Measurements from ENCODE around the gene MAP2K4. TPM values are rescaled to one million over a fixed set of nuclear protein-coding genes. Genes with fewer than 3 reads are reported as not detected.

Gene MAP2K4
- total RNA-seq, 1 donor from 2014 or later, result 35.4 TPM

DNA sequence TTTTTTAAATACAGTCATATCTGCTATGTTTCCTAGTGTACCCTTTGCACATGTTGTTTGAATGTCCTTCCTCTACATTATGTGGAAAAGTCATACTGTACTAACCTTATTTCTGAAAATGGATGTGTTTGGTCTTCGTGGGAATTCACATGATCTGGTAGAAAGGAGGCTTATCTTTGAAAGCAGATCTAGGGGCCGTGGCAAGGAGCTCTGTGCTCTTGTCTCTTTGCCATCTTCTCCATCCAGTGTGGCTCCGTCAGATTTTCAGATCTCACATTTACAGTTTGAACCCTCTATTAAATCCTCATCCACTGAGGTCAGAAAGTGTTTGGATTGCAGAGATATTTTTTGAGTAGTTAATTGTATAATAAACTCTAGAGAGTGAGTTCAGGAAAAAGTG is 32.9 kb downstream of the MAP2K4 start:
- H3K9me3 Mint-ChIP-seq (ENCODE audit: unreplicated experiment), result peaks cover 4% of the 10 kb centered on the region
- H3K4me1 Mint-ChIP-seq (ENCODE audit: low read depth, unreplicated experiment), result peaks cover 39% of the 10 kb centered on the region
- TF ChIP-seq, protein P1, sequence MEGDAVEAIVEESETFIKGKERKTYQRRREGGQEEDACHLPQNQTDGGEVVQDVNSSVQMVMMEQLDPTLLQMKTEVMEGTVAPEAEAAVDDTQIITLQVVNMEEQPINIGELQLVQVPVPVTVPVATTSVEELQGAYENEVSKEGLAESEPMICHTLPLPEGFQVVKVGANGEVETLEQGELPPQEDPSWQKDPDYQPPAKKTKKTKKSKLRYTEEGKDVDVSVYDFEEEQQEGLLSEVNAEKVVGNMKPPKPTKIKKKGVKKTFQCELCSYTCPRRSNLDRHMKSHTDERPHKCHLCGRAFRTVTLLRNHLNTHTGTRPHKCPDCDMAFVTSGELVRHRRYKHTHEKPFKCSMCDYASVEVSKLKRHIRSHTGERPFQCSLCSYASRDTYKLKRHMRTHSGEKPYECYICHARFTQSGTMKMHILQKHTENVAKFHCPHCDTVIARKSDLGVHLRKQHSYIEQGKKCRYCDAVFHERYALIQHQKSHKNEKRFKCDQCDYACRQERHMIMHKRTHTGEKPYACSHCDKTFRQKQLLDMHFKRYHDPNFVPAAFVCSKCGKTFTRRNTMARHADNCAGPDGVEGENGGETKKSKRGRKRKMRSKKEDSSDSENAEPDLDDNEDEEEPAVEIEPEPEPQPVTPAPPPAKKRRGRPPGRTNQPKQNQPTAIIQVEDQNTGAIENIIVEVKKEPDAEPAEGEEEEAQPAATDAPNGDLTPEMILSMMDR (IDR thresholded peaks at IDR 0.05; ENCODE audit: partially characterized antibody, unreplicated experiment), result no peak
- peak overlapping the region; percentile 74 for H3K27ac Mint-ChIP-seq (ENCODE audit: unreplicated experiment)
- H3K27me3 Mint-ChIP-seq (ENCODE audit: unreplicated experiment), result no peaks in the 10 kb centered on the region
- no peaks in the 10 kb centered on the region for H3K36me3 Mint-ChIP-seq (ENCODE audit: unreplicated experiment)
- DNase-seq, result no peak
- peak overlapping the region; percentile 10 for H3K4me3 Mint-ChIP-seq (ENCODE audit: unreplicated experiment)

DNA sequence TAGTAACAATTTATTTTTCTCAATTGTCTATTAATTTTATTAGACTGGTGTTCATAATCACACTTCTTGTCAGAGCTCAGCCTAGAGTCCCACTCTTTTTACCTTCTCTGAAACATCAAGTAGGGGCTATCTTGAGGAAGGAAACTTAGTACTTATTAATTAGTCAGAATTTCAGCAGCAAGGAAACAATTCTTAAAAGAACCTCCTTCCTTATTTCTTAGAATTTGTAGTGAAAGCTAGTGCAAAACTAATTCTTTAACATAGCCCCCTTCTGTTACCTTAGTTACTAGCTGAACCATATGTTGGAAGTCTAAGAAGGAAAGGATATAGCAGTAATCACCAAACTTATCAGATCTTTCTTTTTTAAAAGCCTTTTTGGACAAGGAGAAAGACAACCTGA is 35.2 kb downstream of the MAP2K4 start:
- Mint-ChIP-seq H3K4me3 (ENCODE audit: unreplicated experiment) (no peak overlapping the region), H3K4me1 (ENCODE audit: low read depth, unreplicated experiment) (peaks cover 36% of the 10 kb centered on the region), H3K27ac (ENCODE audit: unreplicated experiment) (no peak overlapping the region), H3K36me3 (ENCODE audit: unreplicated experiment) (no peaks in the 10 kb centered on the region), H3K9me3 (ENCODE audit: unreplicated experiment) (peaks cover 2% of the 10 kb centered on the region), H3K27me3 (ENCODE audit: unreplicated experiment) (no peaks in the 10 kb centered on the region)
- DNase-seq, result no peak
- TF ChIP-seq, protein P1 (IDR thresholded peaks at IDR 0.05; ENCODE audit: partially characterized antibody, unreplicated experiment), result no peak

DNA sequence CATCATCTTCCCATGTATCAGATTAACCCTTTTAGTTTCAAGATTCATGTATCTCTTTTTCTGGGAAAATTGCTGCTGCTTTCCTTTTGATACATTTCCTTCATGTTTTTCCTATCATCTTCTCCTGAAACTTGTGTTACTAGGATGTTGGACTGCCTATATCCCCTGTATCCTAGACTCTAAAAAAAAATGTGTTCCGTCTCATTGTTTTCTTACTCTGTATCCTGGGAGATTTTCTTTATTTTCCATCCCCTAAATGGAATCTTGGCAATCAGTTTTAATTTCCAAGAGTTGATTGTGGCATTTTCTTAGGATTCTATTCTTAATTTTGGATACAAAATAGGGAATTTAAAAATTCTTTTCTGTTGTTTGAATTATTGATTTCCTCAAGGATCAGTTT is 36.8 kb downstream of the MAP2K4 start:
- H3K27ac Mint-ChIP-seq (ENCODE audit: unreplicated experiment), result no peak overlapping the region
- no peaks in the 10 kb centered on the region for H3K36me3 Mint-ChIP-seq (ENCODE audit: unreplicated experiment)
- H3K9me3 Mint-ChIP-seq (ENCODE audit: unreplicated experiment), result peaks cover under 1% of the 10 kb centered on the region
- peaks cover 24% of the 10 kb centered on the region for H3K4me1 Mint-ChIP-seq (ENCODE audit: low read depth, unreplicated experiment)
- no peak for DNase-seq
- H3K4me3 Mint-ChIP-seq (ENCODE audit: unreplicated experiment), result no peak overlapping the region
- H3K27me3 Mint-ChIP-seq (ENCODE audit: unreplicated experiment), result no peaks in the 10 kb centered on the region
- TF ChIP-seq, protein P1 (IDR thresholded peaks at IDR 0.05; ENCODE audit: partially characterized antibody, unreplicated experiment), result no peak

DNA sequence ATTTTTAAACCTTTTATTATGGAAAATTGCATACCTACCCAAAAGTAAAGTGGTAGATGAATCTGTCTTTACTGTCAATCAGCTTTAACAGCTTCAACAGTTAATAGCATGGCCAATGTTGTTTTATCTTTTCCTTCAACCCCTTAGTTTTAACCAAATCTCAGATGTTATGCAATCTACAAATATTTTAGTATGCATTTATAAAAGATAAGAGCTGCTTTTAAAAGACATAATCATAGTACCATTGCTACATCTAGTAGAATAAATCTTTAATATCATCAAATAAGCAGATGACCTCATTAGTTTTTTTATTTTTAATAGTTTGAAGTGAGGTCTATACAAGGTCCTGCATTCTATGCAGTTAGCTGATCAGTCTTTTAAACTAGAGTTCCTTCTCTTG is 37.9 kb downstream of the MAP2K4 start:
- H3K9me3 Mint-ChIP-seq (ENCODE audit: unreplicated experiment), result no peaks in the 10 kb centered on the region
- no peak overlapping the region for H3K4me3 Mint-ChIP-seq (ENCODE audit: unreplicated experiment)
- no peak overlapping the region for H3K27ac Mint-ChIP-seq (ENCODE audit: unreplicated experiment)
- peaks cover 16% of the 10 kb centered on the region for H3K4me1 Mint-ChIP-seq (ENCODE audit: low read depth, unreplicated experiment)
- TF ChIP-seq, protein P1 (IDR thresholded peaks at IDR 0.05; ENCODE audit: partially characterized antibody, unreplicated experiment), result no peak
- no peak for DNase-seq
- no peaks in the 10 kb centered on the region for H3K36me3 Mint-ChIP-seq (ENCODE audit: unreplicated experiment)
- H3K27me3 Mint-ChIP-seq (ENCODE audit: unreplicated experiment), result no peaks in the 10 kb centered on the region

DNA sequence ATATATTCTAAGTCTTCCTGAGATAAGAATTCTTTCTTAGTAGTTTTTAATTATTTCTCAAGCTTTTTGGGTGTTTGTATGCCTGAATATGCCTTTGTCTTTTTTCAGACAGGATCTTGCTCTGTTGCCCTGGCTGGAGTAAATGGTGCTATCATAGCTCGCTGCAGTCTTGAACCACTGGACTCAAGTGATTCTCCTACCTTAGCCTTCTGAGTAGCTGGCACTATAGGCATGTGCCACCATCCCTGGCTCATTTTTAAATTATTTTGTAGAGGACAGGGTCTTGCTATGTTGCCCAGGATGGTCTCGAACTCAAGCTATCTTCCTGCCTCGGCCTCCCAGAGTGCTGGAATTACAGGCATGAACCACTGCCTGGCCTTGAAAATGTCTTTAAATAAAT is 41.6 kb downstream of the MAP2K4 start:
- H3K36me3 Mint-ChIP-seq (ENCODE audit: unreplicated experiment), result peaks cover 8% of the 10 kb centered on the region
- no peaks in the 10 kb centered on the region for H3K9me3 Mint-ChIP-seq (ENCODE audit: unreplicated experiment)
- TF ChIP-seq, protein P1 (IDR thresholded peaks at IDR 0.05; ENCODE audit: partially characterized antibody, unreplicated experiment), result no peak
- no peak for DNase-seq
- H3K4me1 Mint-ChIP-seq (ENCODE audit: low read depth, unreplicated experiment), result peaks cover 4% of the 10 kb centered on the region
- H3K27me3 Mint-ChIP-seq (ENCODE audit: unreplicated experiment), result no peaks in the 10 kb centered on the region
- no peak overlapping the region for H3K4me3 Mint-ChIP-seq (ENCODE audit: unreplicated experiment)
- no peak overlapping the region for H3K27ac Mint-ChIP-seq (ENCODE audit: unreplicated experiment)
